PC-3 (cell line): ENCODE data around the gene WHAMM. TPM values are rescaled to one million over a fixed set of nuclear protein-coding genes. Genes with fewer than 3 reads are reported as not detected.
A peak's percentile ranks its signal among the peaks of the same experiment; 100 is the strongest.

Source experiments
- ATAC-seq: fragments of 200-7000 bp; cut with Tn5 transposase; 2 replicates; pipeline ENCODE4 v1.9.1; 2020; ENCODE audit warnings: mild to moderate bottlenecking, moderate library complexity
- BruUV-seq: library from RNA; stranded (reverse); fragments of 400-500 nt; replicated peaks from 2 replicates; lab custom pipeline; 2021; lab: Mats Ljungman, UMichigan
- CTCF ChIA-PET: fragments of 300-600 bp; sonication (Branson Sonifier 250); formaldehyde crosslinking; loops from one replicate; lab custom pipeline; 2022; ENCODE audit warnings: antibody characterized with exemption; lab: Charles Lee
- POLR2A ChIA-PET: fragments of 300-600 bp; sonication (Branson Sonifier 250); formaldehyde crosslinking; loops from one replicate; lab custom pipeline; 2022; ENCODE audit warnings: antibody characterized with exemption; ENCODE audit not compliant: unreplicated experiment; lab: Charles Lee
- DNase-seq: peaks from one replicate; pipeline ENCODE4 v3.0.0-alpha.2; 2015
- H2AFZ ChIP-seq: fragments of 300-600 bp; sonication (generic); 2 replicates; pipeline ENCODE4 v1.6.0; 2016; ENCODE audit warnings: antibody characterized with exemption, low read length
- H3F3A ChIP-seq: fragments of 300-600 bp; sonication (generic); one replicate; pipeline ENCODE4 v1.6.0; 2017; ENCODE audit warnings: antibody characterized with exemption, low read length, control low read depth, mild to moderate bottlenecking; ENCODE audit not compliant: unreplicated experiment
- H3K27ac ChIP-seq: fragments of 300-600 bp; sonication (generic); 2 replicates; pipeline ENCODE4 v1.5.1; 2016; ENCODE audit warnings: mild to moderate bottlenecking, low read length
- H3K27me3 ChIP-seq: fragments of 300-600 bp; sonication (generic); 2 replicates; pipeline ENCODE4 v1.6.1; 2016; ENCODE audit warnings: low read length, mixed read lengths
- H3K36me3 ChIP-seq: fragments of 300-600 bp; sonication (generic); 2 replicates; pipeline ENCODE4 v1.6.1; 2016; ENCODE audit warnings: low read depth, mixed run types, low read length, mixed read lengths
- H3K4me1 ChIP-seq: fragments of 300-600 bp; sonication (generic); 2 replicates; pipeline ENCODE4 v1.5.1; 2016; ENCODE audit warnings: low read length; ENCODE audit not compliant: insufficient read depth
- H3K4me2 ChIP-seq: fragments of 300-600 bp; sonication (generic); 2 replicates; pipeline ENCODE4 v1.6.0; 2016; ENCODE audit warnings: low read length
- H3K4me3 ChIP-seq: fragments of 300-600 bp; sonication (generic); 2 replicates; pipeline ENCODE4 v1.5.1; 2016; ENCODE audit warnings: mild to moderate bottlenecking, low read length, mixed read lengths
- H3K79me2 ChIP-seq: fragments of 300-600 bp; sonication (generic); 2 replicates; pipeline ENCODE4 v1.6.1; 2017; ENCODE audit warnings: low read length, mixed read lengths
- H3K9ac ChIP-seq: fragments of 300-600 bp; sonication (generic); 2 replicates; pipeline ENCODE4 v1.6.0; 2016; ENCODE audit warnings: mild to moderate bottlenecking, low read length
- H3K9me2 ChIP-seq: fragments of 300-600 bp; sonication (generic); replicated peaks from 2 replicates; pipeline ENCODE4 v1.6.1; 2016; ENCODE audit warnings: mixed run types, low read length, mixed read lengths
- H3K9me3 ChIP-seq: fragments of 300-600 bp; sonication (generic); 2 replicates; pipeline ENCODE4 v1.6.1; 2016; ENCODE audit warnings: low read length, mixed read lengths
- H4K20me1 ChIP-seq: fragments of 300-600 bp; sonication (generic); 2 replicates; pipeline ENCODE4 v1.6.1; 2016; ENCODE audit warnings: low read length, mixed read lengths
- CTCF ChIP-seq: fragments of 300-600 bp; sonication (generic); conservative IDR thresholded peaks from 2 replicates; pipeline ENCODE4 v1.5.1; 2017; ENCODE audit warnings: antibody characterized with exemption, low read depth, mild to moderate bottlenecking, low read length
- EZH2 ChIP-seq: fragments of 300-600 bp; sonication (generic); IDR thresholded peaks from one replicate; pipeline ENCODE4 v1.6.1; 2017; ENCODE audit warnings: antibody characterized with exemption, mild to moderate bottlenecking, low read length; ENCODE audit not compliant: unreplicated experiment
- EZH2phosphoT487 ChIP-seq: fragments of 300-600 bp; sonication (generic); IDR thresholded peaks from 2 replicates; pipeline ENCODE4 v1.6.1; 2018; ENCODE audit warnings: mild to moderate bottlenecking, antibody characterized with exemption, low read length, borderline replicate concordance
- intact Hi-C: fragments of 100-400 bp; cut with micrococcal nuclease; formaldehyde crosslinking; loops from 2 replicates; pipeline ENCODE4 v1.9.0; 2023
- total RNA-seq: library from RNA; depleted of rRNA; stranded (reverse); fragments of >200 nt; gene quantifications from 2 replicates; pipeline ENCODE4 v1.2.3, GENCODE V29; 2014

The WHAMM gene
- total RNA-seq, 1 experiment from 2014 or later = 4.6 TPM

- peaks cover 14% of the 10 kb centered on the region for H3K4me1 ChIP-seq
- H3K27ac ChIP-seq = no peak overlapping the region
- no peaks in the 10 kb centered on the region for H3K36me3 ChIP-seq
- H3K4me3 ChIP-seq = no peak overlapping the region
- no peaks in the 10 kb centered on the region for H3K27me3 ChIP-seq
- no peak for TF ChIP-seq EZH2
- TF ChIP-seq CTCF = no peak
- no peak for TF ChIP-seq EZH2phosphoT487
- no peaks in the 10 kb centered on the region for H3K9me2 ChIP-seq
- no peaks in the 10 kb centered on the region for H3F3A ChIP-seq
- no peak for ATAC-seq
- H3K79me2 ChIP-seq = no peaks in the 10 kb centered on the region
- CTCF ChIA-PET = no interaction called here
- no peak overlapping the region for H3K4me2 ChIP-seq
- no TSS peak for BruUV-seq
- DNase-seq = no peak
- H4K20me1 ChIP-seq = no peaks in the 10 kb centered on the region
- H2AFZ ChIP-seq = no peak overlapping the region
- no peaks in the 10 kb centered on the region for H3K9me3 ChIP-seq
- intact Hi-C loops = no loop called here
- H3K9ac ChIP-seq = no peak overlapping the region
- POLR2A ChIA-PET = no interaction called here
These were observed 42.1 kb upstream of the WHAMM start for GRCh38 chr15:82767163-82767829.

- DNase-seq (peak; percentile 45), ATAC-seq (peak; percentile 90)
- Histone ChIP-seq H3K4me1 (peaks cover 9% of the 10 kb centered on the region), H3K9me2 (no peaks in the 10 kb centered on the region), H3K36me3 (no peaks in the 10 kb centered on the region), H2AFZ (no peak overlapping the region), H3K9ac (no peak overlapping the region), H3K4me3 (no peak overlapping the region), H3K79me2 (no peaks in the 10 kb centered on the region), H3F3A (no peaks in the 10 kb centered on the region), H3K9me3 (no peaks in the 10 kb centered on the region), H3K27ac (no peak overlapping the region), H3K4me2 (no peak overlapping the region), H4K20me1 (no peaks in the 10 kb centered on the region), H3K27me3 (no peaks in the 10 kb centered on the region)
- CTCF ChIA-PET = no interaction called here
- intact Hi-C loops = no loop called here
- TF ChIP-seq EZH2phosphoT487 = no peak
- TF ChIP-seq EZH2 = no peak
- no peak for TF ChIP-seq CTCF
- BruUV-seq = no TSS peak
- POLR2A ChIA-PET = no interaction called here
These were observed 40.9 kb upstream of the WHAMM start for GRCh38 chr15:82768414-82769054.
